Measurements from ENCODE around the gene KDM4B.

DNA sequence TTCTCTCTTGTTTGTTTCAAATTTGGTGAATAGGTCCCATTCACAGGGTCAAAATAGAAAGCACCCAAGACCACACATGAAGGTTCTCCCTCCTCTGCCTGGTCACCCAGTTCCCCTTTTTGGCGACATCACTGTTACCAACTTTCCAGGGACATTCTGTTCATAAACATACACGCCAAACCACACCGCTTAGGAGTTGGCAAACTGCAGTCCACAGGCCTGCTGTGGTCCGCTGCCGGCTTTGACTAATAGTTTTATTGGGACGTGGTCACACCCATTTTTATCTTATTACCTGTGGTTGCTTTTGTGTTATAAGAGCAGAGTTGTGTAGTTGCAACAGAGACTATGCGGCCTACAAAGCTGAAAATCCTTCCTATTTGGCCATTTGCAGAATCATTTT, 35.4 kb upstream of the KDM4B start:
- TF ChIP-seq, protein P1, sequence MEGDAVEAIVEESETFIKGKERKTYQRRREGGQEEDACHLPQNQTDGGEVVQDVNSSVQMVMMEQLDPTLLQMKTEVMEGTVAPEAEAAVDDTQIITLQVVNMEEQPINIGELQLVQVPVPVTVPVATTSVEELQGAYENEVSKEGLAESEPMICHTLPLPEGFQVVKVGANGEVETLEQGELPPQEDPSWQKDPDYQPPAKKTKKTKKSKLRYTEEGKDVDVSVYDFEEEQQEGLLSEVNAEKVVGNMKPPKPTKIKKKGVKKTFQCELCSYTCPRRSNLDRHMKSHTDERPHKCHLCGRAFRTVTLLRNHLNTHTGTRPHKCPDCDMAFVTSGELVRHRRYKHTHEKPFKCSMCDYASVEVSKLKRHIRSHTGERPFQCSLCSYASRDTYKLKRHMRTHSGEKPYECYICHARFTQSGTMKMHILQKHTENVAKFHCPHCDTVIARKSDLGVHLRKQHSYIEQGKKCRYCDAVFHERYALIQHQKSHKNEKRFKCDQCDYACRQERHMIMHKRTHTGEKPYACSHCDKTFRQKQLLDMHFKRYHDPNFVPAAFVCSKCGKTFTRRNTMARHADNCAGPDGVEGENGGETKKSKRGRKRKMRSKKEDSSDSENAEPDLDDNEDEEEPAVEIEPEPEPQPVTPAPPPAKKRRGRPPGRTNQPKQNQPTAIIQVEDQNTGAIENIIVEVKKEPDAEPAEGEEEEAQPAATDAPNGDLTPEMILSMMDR (IDR thresholded peaks at IDR 0.05), result no peak
- TF ChIP-seq POLR2A (IDR thresholded peaks at IDR 0.05), result no peak
- no peak for TF ChIP-seq POLR2AphosphoS5 (IDR thresholded peaks at IDR 0.05)
- no peak for TF ChIP-seq EP300 (IDR thresholded peaks at IDR 0.05)
